B cell (primary cell): Measurements from ENCODE around the gene PRKN. TPM values are rescaled to one million over a fixed set of nuclear protein-coding genes. Genes with fewer than 3 reads are reported as not detected.

Source experiments
- ATAC-seq: fragments of 200-7000 bp; cut with Tn5 transposase; one replicate; pipeline ENCODE4 v1.10.0; 2021; ENCODE audit warnings: low read depth, mild to moderate bottlenecking, moderate number of reproducible peaks, moderate library complexity
- CTCF ChIA-PET: fragments of 350-600 bp; sonication (Branson Sonifier 250); formaldehyde crosslinking; loops from one replicate; lab custom pipeline; 2021; ENCODE audit warnings: antibody characterized with exemption, inconsistent platforms; lab: Charles Lee
- POLR2A ChIA-PET: fragments of 350-600 bp; sonication (Branson Sonifier 250); formaldehyde crosslinking; loops from one replicate; lab custom pipeline; 2021; ENCODE audit warnings: antibody characterized with exemption; lab: Charles Lee
- DNase-seq: peaks from one replicate; pipeline ENCODE4 v3.0.0; 2013
- H2AFZ ChIP-seq: 2 replicates; pipeline ENCODE4 v1.6.1; 2012; ENCODE audit warnings: mild to moderate bottlenecking, low read depth, low read length; ENCODE audit not compliant: insufficient read depth, poor library complexity, severe bottlenecking
- H3K27ac ChIP-seq, 2 donors: 1 replicate in 1 of 2; 2 replicates in 1 of 2; pipeline ENCODE4 v1.5.1; 2012 to 2013; ENCODE audit warnings: low read length in 2 of 2, mild to moderate bottlenecking in 2 of 2, moderate library complexity in 1 of 2
- H3K27me3 ChIP-seq, 4 experiments: fragments of 200-600 bp in 1 of 4; sonication (generic) in 1 of 4; replicated peaks in 1 of 4; 1 replicate in 2 of 4; 2 replicates in 2 of 4; pipeline versions ENCODE4 v1.6.1 to v1.7.0; 2013 to 2016; ENCODE audit warnings: low read length in 3 of 4, mild to moderate bottlenecking in 2 of 4, mixed read lengths in 1 of 4, moderate library complexity in 1 of 4; ENCODE audit not compliant: insufficient read depth in 4 of 4, control insufficient read depth in 3 of 4; ENCODE audit errors: control extremely low read depth in 1 of 4
- H3K36me3 ChIP-seq, 2 experiments: replicated peaks in 1 of 2; 1 replicate in 1 of 2; 2 replicates in 1 of 2; pipeline versions ENCODE4 v1.6.1 to v1.7.1; 2013; ENCODE audit warnings: low read length in 1 of 2; ENCODE audit not compliant: insufficient read depth in 2 of 2, control insufficient read depth in 1 of 2; ENCODE audit errors: control extremely low read depth in 1 of 2, extremely low read depth in 1 of 2
- H3K4me1 ChIP-seq, 2 donors: fragments of 200-600 bp in 1 of 2; sonication (generic) in 1 of 2; 1 replicate in 1 of 2; 2 replicates in 1 of 2; pipeline versions ENCODE4 v1.5.1 to v1.6.1; 2013 to 2017; ENCODE audit warnings: low read length in 2 of 2; ENCODE audit not compliant: control insufficient read depth in 2 of 2, insufficient read depth in 2 of 2
- H3K4me2 ChIP-seq: replicated peaks from 2 replicates; pipeline ENCODE3; 2012; ENCODE audit warnings: mild to moderate bottlenecking, low read depth, low read length; ENCODE audit not compliant: poor library complexity, severe bottlenecking
- H3K4me3 ChIP-seq, 5 experiments: fragments of 200-600 bp in 1 of 5; sonication (generic) in 1 of 5; 1 replicate in 3 of 5; 2 replicates in 2 of 5; pipeline versions ENCODE4 v1.5.1 to v1.7.0; 2011 to 2016; ENCODE audit warnings: low read length in 4 of 5, mild to moderate bottlenecking in 4 of 5, low read depth in 2 of 5, control low read depth in 1 of 5, moderate library complexity in 1 of 5; ENCODE audit not compliant: insufficient read depth in 1 of 5; ENCODE audit errors: control extremely low read depth in 1 of 5, extremely low read depth in 1 of 5
- H3K79me2 ChIP-seq: fragments of 200-600 bp; sonication (generic); one replicate; pipeline ENCODE4 v1.6.0; 2016; ENCODE audit warnings: low read length; ENCODE audit not compliant: control insufficient read depth, insufficient read depth
- H3K9ac ChIP-seq: fragments of 200-600 bp; sonication (generic); 2 replicates; pipeline ENCODE4 v1.6.1; 2017; ENCODE audit warnings: mild to moderate bottlenecking, low read length, moderate library complexity
- H3K9me3 ChIP-seq, 3 donors: one replicate each; pipeline versions ENCODE4 v1.6.1 to v1.7.1; 2013; ENCODE audit warnings: low read length in 2 of 3; ENCODE audit not compliant: control insufficient read depth in 2 of 3, insufficient read depth in 1 of 3; ENCODE audit errors: control extremely low read depth in 1 of 3
- H4K20me1 ChIP-seq: 2 replicates; pipeline ENCODE4 v1.6.0; 2012; ENCODE audit warnings: mild to moderate bottlenecking, low read length; ENCODE audit not compliant: insufficient read depth, control insufficient read depth, poor library complexity, severe bottlenecking
- H3K27ac Mint-ChIP-seq: one replicate; pipeline ENCODE4 v1.8.0; 2021; ENCODE audit warnings: mixed read lengths
- H3K27me3 Mint-ChIP-seq: one replicate; pipeline ENCODE4 v1.8.0; 2021; ENCODE audit warnings: mixed read lengths
- H3K4me1 Mint-ChIP-seq: one replicate; pipeline ENCODE4 v1.8.0; 2021; ENCODE audit warnings: mixed read lengths
- H3K4me3 Mint-ChIP-seq: one replicate; pipeline ENCODE4 v1.8.0; 2021; ENCODE audit warnings: mixed read lengths
- H3K9me3 Mint-ChIP-seq: one replicate; pipeline ENCODE4 v1.8.0; 2022; ENCODE audit warnings: mixed read lengths; ENCODE audit not compliant: insufficient read depth
- EZH2 ChIP-seq: IDR thresholded peaks from 2 replicates; pipeline ENCODE4 v1.6.1; 2012; ENCODE audit warnings: borderline replicate concordance, low read depth, mild to moderate bottlenecking, moderate library complexity, low read length; ENCODE audit not compliant: insufficient read depth, poor library complexity, severe bottlenecking
- WGBS: methylation state at CpG from one replicate; pipeline ENCODE4 v1.1.5; 2013; ENCODE audit warnings: missing lambda C conversion rate; ENCODE audit not compliant: insufficient coverage; 5-methylcytosine and 5-hydroxymethylcytosine counted together
- intact Hi-C: fragments of 100-400 bp; cut with micrococcal nuclease; formaldehyde crosslinking; loops from one replicate; pipeline ENCODE4 v1.10.0; 2022
- polyA plus RNA-seq: library from polyadenylated mRNA; depleted of rRNA; stranded (reverse); fragments of >200 nt; gene quantifications from 2 replicates; pipeline ENCODE4 v1.2.3, GENCODE V29; 2012
- total RNA-seq, 2 donors: library from RNA; stranded (reverse); fragments of 120-200 nt in 1 of 2; gene quantifications; 1 replicate in 1 of 2; 2 replicates in 1 of 2; pipeline versions ENCODE4 v1.2.3 to v1.2.4, GENCODE V29; 2013 to 2022
- TF ChIP-seq, protein P1 (sequence below): fragments of 200-600 bp; IDR thresholded peaks from one replicate; pipeline ENCODE4 v1.8.0; 2022; ENCODE audit warnings: antibody characterized with exemption, mild to moderate bottlenecking

PRKN gene
- total and polyA plus RNA-seq, 2 donors (not counting 1 experiment from before 2014, with no cell fraction given): 1.6 to 6.2 TPM

GRCh38 chr6:162702446-162702845 is 25.1 kb downstream of the PRKN start:
- Histone ChIP-seq H3K9ac (no peak overlapping the region), H2AFZ (no peak overlapping the region), H3K27ac (no peak overlapping the region), H3K27me3 (no peaks in the 10 kb centered on the region), H4K20me1 (no peaks in the 10 kb centered on the region), H3K9me3 (no peaks in the 10 kb centered on the region), H3K4me1 (peaks cover 3 to 6% of the 10 kb centered on the region in 2 donors), H3K79me2 (no peaks in the 10 kb centered on the region), H3K36me3 (no peaks in the 10 kb centered on the region), H3K4me2 (no peak overlapping the region), H3K4me3 (no peak overlapping the region)
- DNase-seq (no peak), ATAC-seq (no peak)
- CTCF ChIA-PET: no interaction called here
- Mint-ChIP-seq H3K4me3 (no peak overlapping the region), H3K9me3 (no peaks in the 10 kb centered on the region), H3K27ac (no peak overlapping the region), H3K27me3 (no peaks in the 10 kb centered on the region), H3K4me1 (peaks cover 5% of the 10 kb centered on the region)
- WGBS: 67% methylated on average over 1 of the region's 2 CpGs
- POLR2A ChIA-PET: no interaction called here
- intact Hi-C loops: no loop called here
- no peak for TF ChIP-seq EZH2
- TF ChIP-seq, protein P1, sequence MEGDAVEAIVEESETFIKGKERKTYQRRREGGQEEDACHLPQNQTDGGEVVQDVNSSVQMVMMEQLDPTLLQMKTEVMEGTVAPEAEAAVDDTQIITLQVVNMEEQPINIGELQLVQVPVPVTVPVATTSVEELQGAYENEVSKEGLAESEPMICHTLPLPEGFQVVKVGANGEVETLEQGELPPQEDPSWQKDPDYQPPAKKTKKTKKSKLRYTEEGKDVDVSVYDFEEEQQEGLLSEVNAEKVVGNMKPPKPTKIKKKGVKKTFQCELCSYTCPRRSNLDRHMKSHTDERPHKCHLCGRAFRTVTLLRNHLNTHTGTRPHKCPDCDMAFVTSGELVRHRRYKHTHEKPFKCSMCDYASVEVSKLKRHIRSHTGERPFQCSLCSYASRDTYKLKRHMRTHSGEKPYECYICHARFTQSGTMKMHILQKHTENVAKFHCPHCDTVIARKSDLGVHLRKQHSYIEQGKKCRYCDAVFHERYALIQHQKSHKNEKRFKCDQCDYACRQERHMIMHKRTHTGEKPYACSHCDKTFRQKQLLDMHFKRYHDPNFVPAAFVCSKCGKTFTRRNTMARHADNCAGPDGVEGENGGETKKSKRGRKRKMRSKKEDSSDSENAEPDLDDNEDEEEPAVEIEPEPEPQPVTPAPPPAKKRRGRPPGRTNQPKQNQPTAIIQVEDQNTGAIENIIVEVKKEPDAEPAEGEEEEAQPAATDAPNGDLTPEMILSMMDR: no peak

GRCh38 chr6:162701551-162701950 is 26.0 kb downstream of the PRKN start:
- intact Hi-C loops: no loop called here
- Mint-ChIP-seq H3K4me3 (no peak overlapping the region), H3K4me1 (peaks cover 5% of the 10 kb centered on the region), H3K27me3 (no peaks in the 10 kb centered on the region), H3K9me3 (no peaks in the 10 kb centered on the region), H3K27ac (no peak overlapping the region)
- TF ChIP-seq EZH2: no peak
- TF ChIP-seq, protein P1: no peak
- Histone ChIP-seq H3K9me3 (no peaks in the 10 kb centered on the region), H3K27ac (no peak overlapping the region), H2AFZ (no peak overlapping the region), H3K4me3 (no peak overlapping the region), H3K36me3 (no peaks in the 10 kb centered on the region), H4K20me1 (no peaks in the 10 kb centered on the region), H3K4me1 (peaks cover 3 to 6% of the 10 kb centered on the region in 2 donors), H3K79me2 (no peaks in the 10 kb centered on the region), H3K27me3 (no peaks in the 10 kb centered on the region), H3K4me2 (no peak overlapping the region), H3K9ac (no peak overlapping the region)
- no CpG with 5 or more reads among the region's 1 CpG for WGBS
- ATAC-seq (no peak), DNase-seq (no peak)
- ChIA-PET POLR2A (no interaction called here), CTCF (no interaction called here)
